GM10248 (cell line): ENCODE results near the gene OR12D2.
"Not testable (repeated sequence)": the region's sequence is repeated elsewhere in the genome, so short reads cannot be mapped to it uniquely, and the experiment has no call there.

ENCODE experiments used
- CTCF ChIA-PET: fragments of 300-600 bp; sonication (Branson Sonifier 250); formaldehyde crosslinking; extraction: SDS; loops from one replicate; lab custom pipeline; 2021; ENCODE audit warnings: antibody characterized with exemption; lab: Yijun Ruan, JAX
- POLR2A ChIA-PET: fragments of 350-650 bp; sonication (Branson Sonifier 250); formaldehyde crosslinking; extraction: SDS; loops from one replicate; lab custom pipeline; 2020; ENCODE audit warnings: antibody characterized with exemption; lab: Yijun Ruan, JAX
- DNase-seq: peaks from one replicate; pipeline ENCODE4 v3.0.0; 2012; ENCODE audit errors: extremely low spot score
- CTCF ChIP-seq: IDR thresholded peaks from 2 replicates; pipeline ENCODE4 v1.5.1; 2012; ENCODE audit warnings: mild to moderate bottlenecking, low read depth; ENCODE audit errors: extremely low read depth, missing control alignments, control extremely low read depth

OR12D2 gene

GRCh38 chr6:29395331-29395730 is at the start of gene OR12D2:
TSS of gene OR12D2 (plus strand) at chr6:29395631. CDS start at chr6:29396700, 1,069 bp downstream.
- no peak for DNase-seq
- POLR2A ChIA-PET: no interaction called here
- TF ChIP-seq CTCF: no peak
- CTCF ChIA-PET: no interaction called here

GRCh38 chr6:29349348-29349747 is 46.1 kb upstream of the OR12D2 start:
- POLR2A ChIA-PET, DNase-seq, CTCF ChIA-PET: not testable (repeated sequence)

- no peak for DNase-seq
- CTCF ChIA-PET: interaction anchor here (1.4 kb wide), 1 partner anchor 23 kb away, joined by 3 read pairs; no protein-coding TSS in a partner anchor
- TF ChIP-seq CTCF: no peak
- POLR2A ChIA-PET: no interaction called here
These were observed 40.5 kb upstream of the OR12D2 start for GRCh38 chr6:29354980-29355379.

- POLR2A ChIA-PET: no interaction called here
- CTCF ChIA-PET: interaction anchor here (1.4 kb wide), 1 partner anchor 24 kb away, joined by 3 read pairs; no protein-coding TSS in a partner anchor
- DNase-seq: no peak
- TF ChIP-seq CTCF: no peak
These were observed 39.8 kb upstream of the OR12D2 start for GRCh38 chr6:29355603-29356002.

GRCh38 chr6:29368765-29369164 is 26.7 kb upstream of the OR12D2 start, which contains the start of gene OR5V1:
TSS of gene OR5V1 (minus strand) at chr6:29368865. CDS start at chr6:29356195, 12,670 bp downstream.
- POLR2A ChIA-PET: no interaction called here
- DNase-seq: no peak
- CTCF ChIA-PET: no interaction called here
- no peak for TF ChIP-seq CTCF

- DNase-seq: no peak
- POLR2A ChIA-PET: no interaction called here
- CTCF ChIA-PET: interaction anchor here (1.0 to 2.7 kb wide), 4 partner anchors 12 to 217 kb away, joined by 3 to 30 read pairs (median 3); no protein-coding TSS in a partner anchor
- no peak for TF ChIP-seq CTCF
These were observed 20.2 kb upstream of the OR12D2 start, which contains the start of gene OR12D3 for GRCh38 chr6:29375191-29375590. TSS of gene OR12D3 (minus strand) at chr6:29375291. CDS start at chr6:29375287, 4 bp downstream.

GRCh38 chr6:29376003-29376402 is 19.4 kb upstream of the OR12D2 start:
- ChIA-PET CTCF (interaction anchor here (1.0 to 2.7 kb wide), 4 partner anchors 174 to 216 kb away, joined by 3 to 30 read pairs (median 3); a partner anchor contains a TSS), POLR2A (no interaction called here)
- DNase-seq: peak; percentile 19
- peak; percentile 7 for TF ChIP-seq CTCF
